Breast epithelium (tissue), 4 donors: Measurements from ENCODE around the gene INHBE. TPM values are rescaled to one million over a fixed set of nuclear protein-coding genes. Genes with fewer than 3 reads are reported as not detected.
"Not testable (repeated sequence)": the region's sequence is repeated elsewhere in the genome, so short reads cannot be mapped to it uniquely, and the experiment has no call there.

Experiments used
- DNase-seq, 2 donors: peaks; one replicate each; pipeline ENCODE4 v3.0.0-alpha.2; 2019; ENCODE audit warnings: low spot score in 2 of 2
- H3K27ac ChIP-seq, 2 donors: fragments of 200-600 bp; sonication (generic) in 1 of 2; one replicate each; pipeline ENCODE4 v1.5.1; 2016 to 2019; ENCODE audit warnings: mild to moderate bottlenecking in 1 of 2
- H3K27me3 ChIP-seq, 2 donors: fragments of 200-600 bp; sonication (generic) in 1 of 2; one replicate each; pipeline versions ENCODE4 v1.5.1 to v1.6.0; 2017 to 2019; ENCODE audit warnings: control low read depth in 1 of 2, mild to moderate bottlenecking in 1 of 2
- H3K36me3 ChIP-seq: fragments of 200-600 bp; one replicate; pipeline ENCODE4 v1.5.1; 2019
- H3K4me1 ChIP-seq, 2 donors: fragments of 200-600 bp; sonication (generic); one replicate each; pipeline ENCODE4 v1.5.1; 2016 to 2019; ENCODE audit warnings: control low read depth in 1 of 2
- H3K4me3 ChIP-seq, 3 donors: fragments of 200-600 bp; sonication (generic); 1 replicate in 2 of 3; 2 replicates in 1 of 3; pipeline ENCODE4 v1.5.1; 2016 to 2019; ENCODE audit warnings: mild to moderate bottlenecking in 3 of 3, moderate library complexity in 2 of 3
- H3K9me3 ChIP-seq, 2 donors: fragments of 200-600 bp; sonication (generic) in 1 of 2; one replicate each; pipeline ENCODE4 v1.5.1; 2016 to 2019; ENCODE audit warnings: control low read depth in 1 of 2
- POLR2A ChIP-seq: fragments of 450-650 bp; IDR thresholded peaks from one replicate; pipeline ENCODE4 v1.6.1; 2016; ENCODE audit warnings: antibody characterized with exemption, mild to moderate bottlenecking, moderate library complexity
- POLR2AphosphoS5 ChIP-seq, 3 donors: sonication (generic); formaldehyde crosslinking; IDR thresholded peaks; one replicate each; pipeline ENCODE4 v1.6.1; 2017; ENCODE audit warnings: antibody characterized with exemption in 3 of 3
- intact Hi-C: fragments of 100-400 bp; cut with DNase I; formaldehyde crosslinking; loops from one replicate; pipeline ENCODE4 v1.15.1; 2023; ENCODE audit warnings: low total_unique reads
- total RNA-seq, 3 donors: library from RNA; depleted of rRNA; stranded (reverse); fragments of >200 nt; gene quantifications; one replicate each; pipeline ENCODE4 v1.1.0, GENCODE V29; 2016
- TF ChIP-seq, protein P1 (sequence below), 3 donors: fragments of 450-650 bp; IDR thresholded peaks; one replicate each; pipeline ENCODE4 v1.5.1; 2016 to 2017; ENCODE audit warnings: antibody characterized with exemption in 3 of 3, mild to moderate bottlenecking in 3 of 3, moderate library complexity in 3 of 3

The INHBE gene
- total RNA-seq, 3 donors from 2014 or later: not detected

DNA sequence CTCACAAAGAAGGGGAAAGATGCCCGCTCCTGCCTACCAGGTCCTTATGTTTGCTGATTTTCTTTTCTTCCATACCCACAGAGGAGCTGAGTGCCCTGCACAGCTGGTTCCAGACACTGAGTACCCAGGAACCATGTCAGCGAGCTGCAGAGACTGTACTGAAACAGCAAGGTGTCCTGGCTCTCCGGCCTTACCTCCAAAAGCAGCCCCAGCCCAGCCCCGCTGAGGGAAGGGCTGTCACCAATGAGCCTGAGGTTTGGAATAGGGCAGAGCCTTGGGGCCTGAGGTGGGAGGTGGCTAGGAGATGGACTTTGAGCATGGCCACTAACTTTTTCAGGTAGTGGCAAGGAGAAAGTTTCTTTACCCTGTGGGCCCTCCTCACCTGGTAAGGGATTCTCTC lies 35.0 kb downstream of the INHBE start:
- Histone ChIP-seq H3K36me3 (no peaks in the 10 kb centered on the region), H3K4me3 (no peak overlapping the region), H3K27me3 (no peaks in the 10 kb centered on the region), H3K27ac (no peak overlapping the region), H3K4me1 (peaks cover 0 to 12% of the 10 kb centered on the region in 2 donors), H3K9me3 (no peaks in the 10 kb centered on the region)
- intact Hi-C loops: no loop called here
- no peak for DNase-seq
- TF ChIP-seq POLR2A (no peak), POLR2AphosphoS5 (IDR thresholded peaks at IDR 0.05) (no peak)
- TF ChIP-seq, protein P1, sequence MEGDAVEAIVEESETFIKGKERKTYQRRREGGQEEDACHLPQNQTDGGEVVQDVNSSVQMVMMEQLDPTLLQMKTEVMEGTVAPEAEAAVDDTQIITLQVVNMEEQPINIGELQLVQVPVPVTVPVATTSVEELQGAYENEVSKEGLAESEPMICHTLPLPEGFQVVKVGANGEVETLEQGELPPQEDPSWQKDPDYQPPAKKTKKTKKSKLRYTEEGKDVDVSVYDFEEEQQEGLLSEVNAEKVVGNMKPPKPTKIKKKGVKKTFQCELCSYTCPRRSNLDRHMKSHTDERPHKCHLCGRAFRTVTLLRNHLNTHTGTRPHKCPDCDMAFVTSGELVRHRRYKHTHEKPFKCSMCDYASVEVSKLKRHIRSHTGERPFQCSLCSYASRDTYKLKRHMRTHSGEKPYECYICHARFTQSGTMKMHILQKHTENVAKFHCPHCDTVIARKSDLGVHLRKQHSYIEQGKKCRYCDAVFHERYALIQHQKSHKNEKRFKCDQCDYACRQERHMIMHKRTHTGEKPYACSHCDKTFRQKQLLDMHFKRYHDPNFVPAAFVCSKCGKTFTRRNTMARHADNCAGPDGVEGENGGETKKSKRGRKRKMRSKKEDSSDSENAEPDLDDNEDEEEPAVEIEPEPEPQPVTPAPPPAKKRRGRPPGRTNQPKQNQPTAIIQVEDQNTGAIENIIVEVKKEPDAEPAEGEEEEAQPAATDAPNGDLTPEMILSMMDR (IDR thresholded peaks at IDR 0.05): no peak

DNA sequence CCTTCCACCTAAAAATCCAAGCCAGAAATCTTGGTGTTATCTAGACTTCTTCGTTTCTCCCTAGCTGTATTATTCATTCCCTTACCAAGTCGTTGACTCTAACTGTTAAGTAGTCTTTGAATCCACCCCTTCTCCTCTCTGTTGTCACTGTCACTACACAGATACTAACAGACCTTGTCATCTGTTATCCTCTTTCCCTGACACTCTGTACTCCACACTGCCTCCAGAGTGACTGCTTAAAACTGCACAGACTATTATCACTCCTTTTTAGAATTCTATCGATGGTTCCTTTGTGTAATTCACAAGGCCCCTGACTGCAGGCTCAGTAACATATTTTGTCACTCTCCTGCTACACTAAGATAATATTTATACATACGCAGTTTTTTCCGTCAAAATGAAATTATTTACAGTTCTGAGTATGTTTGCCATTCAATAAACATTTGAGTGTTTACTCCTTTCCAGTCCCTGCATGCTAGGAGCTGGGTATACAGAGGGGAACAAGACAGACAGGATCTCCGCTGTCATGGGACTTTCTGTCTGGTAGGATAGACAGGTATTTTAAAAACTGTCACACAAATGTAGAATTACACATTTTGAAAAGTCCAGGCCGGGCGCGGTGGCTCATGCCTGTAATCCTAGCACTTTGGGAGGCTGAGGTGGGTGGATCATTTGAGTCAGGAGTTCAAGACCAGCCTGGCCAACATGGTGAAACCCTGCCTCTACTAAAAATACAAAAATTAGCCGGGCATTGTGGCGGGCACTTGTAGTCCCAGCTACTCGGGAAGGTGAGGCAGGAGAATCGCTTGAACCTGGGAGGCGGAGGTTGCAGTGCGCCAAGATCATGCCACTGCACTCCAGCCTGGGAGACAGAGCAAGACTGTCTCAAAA lies 36.5 kb downstream of the INHBE start:
- H3K4me1 ChIP-seq: peaks cover 0 to 12% of the 10 kb centered on the region in 2 donors
- no peaks in the 10 kb centered on the region for H3K27me3 ChIP-seq
- no peak for DNase-seq
- H3K4me3 ChIP-seq: no peak overlapping the region
- H3K36me3 ChIP-seq: no peaks in the 10 kb centered on the region
- no peak overlapping the region for H3K27ac ChIP-seq
- intact Hi-C loops: no loop called here
- H3K9me3 ChIP-seq: no peaks in the 10 kb centered on the region
- TF ChIP-seq POLR2AphosphoS5 (IDR thresholded peaks at IDR 0.05): no peak
- TF ChIP-seq POLR2A: no peak
- TF ChIP-seq, protein P1 (IDR thresholded peaks at IDR 0.05): no peak

DNA sequence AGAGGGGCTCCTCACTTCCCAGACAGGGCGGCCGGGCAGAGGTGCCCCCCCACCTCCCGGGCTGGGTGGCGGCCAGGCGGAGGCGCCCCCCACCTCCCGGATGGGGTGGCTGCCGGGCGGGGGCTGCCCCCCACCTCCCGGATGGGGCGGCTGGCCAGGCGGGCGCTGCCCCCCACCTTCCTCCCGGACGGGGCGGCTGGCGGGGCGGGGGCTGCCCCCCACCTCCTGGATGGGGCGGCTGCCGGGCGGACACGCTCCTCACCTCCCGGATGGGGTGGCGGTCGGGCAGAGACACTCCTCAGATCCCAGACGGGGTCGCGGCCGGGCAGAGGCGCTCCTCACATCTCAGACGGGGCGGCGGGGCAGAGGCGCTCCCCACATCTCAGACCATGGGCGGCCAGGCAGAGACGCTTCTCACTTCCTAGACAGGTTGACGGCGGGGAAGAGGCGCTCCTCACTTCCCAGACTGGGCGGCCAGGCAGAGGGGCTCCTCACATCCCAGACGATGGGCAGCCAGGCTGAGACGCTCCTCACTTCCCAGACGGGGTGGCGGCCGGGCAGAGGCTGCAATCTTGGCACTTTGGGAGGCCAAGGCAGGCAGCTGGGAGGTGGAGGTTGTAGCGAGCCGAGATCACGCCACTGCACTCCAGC lies 40.1 kb downstream of the INHBE start:
- H3K4me1 ChIP-seq, H3K27ac ChIP-seq, H3K27me3 ChIP-seq, H3K4me3 ChIP-seq, H3K36me3 ChIP-seq, intact Hi-C loops, H3K9me3 ChIP-seq, DNase-seq: not testable (repeated sequence)

DNA sequence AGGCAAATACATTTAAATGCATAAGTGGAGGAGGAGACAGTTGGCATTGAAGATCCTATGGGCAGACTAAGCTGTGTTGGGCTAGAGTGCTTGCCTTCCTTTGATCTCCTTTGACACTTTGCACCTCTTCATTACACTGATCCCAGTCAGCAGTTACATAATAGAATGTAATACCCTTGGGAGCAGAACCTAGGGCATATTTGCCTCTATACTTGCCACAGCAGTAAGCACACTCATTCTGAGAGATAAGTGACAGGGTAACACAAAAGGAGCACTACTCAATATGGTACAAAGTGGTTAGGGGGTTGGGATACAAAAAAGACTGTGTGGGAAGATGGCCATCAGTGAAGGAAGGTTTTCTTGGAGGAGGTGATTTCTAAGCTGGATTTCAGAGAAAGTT lies 41.7 kb downstream of the INHBE start:
- no peaks in the 10 kb centered on the region for H3K36me3 ChIP-seq
- no peak for TF ChIP-seq POLR2AphosphoS5 (IDR thresholded peaks at IDR 0.05)
- TF ChIP-seq POLR2A: no peak
- TF ChIP-seq, protein P1 (IDR thresholded peaks at IDR 0.05): no peak
- no peaks in the 10 kb centered on the region for H3K4me1 ChIP-seq

DNA sequence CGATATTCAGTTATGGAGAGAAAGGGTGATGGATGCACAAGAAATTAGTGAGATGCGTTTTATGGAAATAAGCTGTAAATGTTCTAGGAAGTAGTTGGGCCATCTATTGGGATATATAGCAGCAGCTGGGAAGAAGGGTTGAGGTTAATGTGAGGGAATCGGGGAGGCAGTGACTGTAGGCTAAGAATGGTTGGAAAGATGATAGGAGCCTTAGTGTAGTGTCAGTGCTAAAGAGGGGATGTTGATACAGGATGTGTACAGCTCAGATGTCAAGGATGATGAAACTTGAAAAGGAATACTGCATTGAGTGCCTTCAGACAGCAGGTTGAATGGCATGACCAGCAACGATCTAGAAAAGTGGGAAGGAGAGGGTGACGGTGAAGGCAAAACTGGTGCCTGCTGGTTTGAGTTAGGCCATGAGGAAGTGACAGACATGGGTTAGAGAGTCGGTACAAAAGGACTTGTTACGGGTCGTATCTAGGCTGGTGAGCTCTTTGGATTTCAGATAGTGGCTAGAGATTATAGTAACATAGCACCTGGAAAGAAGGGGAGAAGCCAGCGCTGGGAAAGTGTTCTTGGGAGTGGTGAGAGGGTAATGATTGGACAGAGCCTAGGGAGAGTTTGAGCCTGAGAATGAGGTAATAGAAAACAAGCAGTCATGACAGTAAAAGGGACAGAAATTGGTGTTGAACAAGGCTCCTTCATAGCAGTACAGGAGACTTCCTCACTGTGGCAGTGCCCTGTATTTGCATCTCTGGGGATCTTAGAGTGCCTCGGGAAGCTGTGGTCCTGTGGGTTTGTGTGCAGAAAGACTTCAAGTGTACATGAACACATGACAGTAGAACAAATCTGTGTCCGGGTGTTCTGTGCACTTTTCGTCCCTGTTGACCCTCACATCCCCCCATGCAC lies 42.4 kb downstream of the INHBE start:
- H3K4me3 ChIP-seq: no peak overlapping the region
- H3K27ac ChIP-seq: no peak overlapping the region
- intact Hi-C loops: no loop called here
- H3K36me3 ChIP-seq: no peaks in the 10 kb centered on the region
- DNase-seq: no peak
- H3K9me3 ChIP-seq: no peaks in the 10 kb centered on the region
- TF ChIP-seq POLR2AphosphoS5 (IDR thresholded peaks at IDR 0.05) (no peak), POLR2A (no peak)
- TF ChIP-seq, protein P1 (IDR thresholded peaks at IDR 0.05): no peak
- H3K27me3 ChIP-seq: no peaks in the 10 kb centered on the region
- H3K4me1 ChIP-seq: no peaks in the 10 kb centered on the region

More for the DNA sequence above, 41.7 kb downstream of the INHBE start:
- intact Hi-C loops: no loop called here
- H3K27ac ChIP-seq: no peak overlapping the region
- H3K9me3 ChIP-seq: no peaks in the 10 kb centered on the region
- H3K27me3 ChIP-seq: no peaks in the 10 kb centered on the region
- H3K4me3 ChIP-seq: no peak overlapping the region
- no peak for DNase-seq
